Prostate gland (tissue), 2 donors: ENCODE results near the gene PGP. TPM values are rescaled to one million over a fixed set of nuclear protein-coding genes. Genes with fewer than 3 reads are reported as not detected.

Source experiments
- DNase-seq: peaks from one replicate; pipeline ENCODE4 v3.0.0-alpha.2; 2019; ENCODE audit warnings: low spot score
- H3K27ac ChIP-seq, 2 donors: fragments of 200-600 bp; sonication (generic); 2 replicates each; pipeline ENCODE4 v1.5.1; 2017 to 2019
- H3K27me3 ChIP-seq: fragments of 200-600 bp; sonication (generic); replicated peaks from 2 replicates; pipeline ENCODE4 v1.5.1; 2019; ENCODE audit not compliant: insufficient read depth
- H3K36me3 ChIP-seq, 2 donors: fragments of 200-600 bp; sonication (generic); 1 replicate in 1 of 2; 2 replicates in 1 of 2; pipeline versions ENCODE4 v1.5.1 to v1.8.1; 2017 to 2019
- H3K4me1 ChIP-seq: fragments of 200-600 bp; sonication (generic); replicated peaks from 2 replicates; pipeline ENCODE4 v1.5.1; 2019
- H3K4me3 ChIP-seq, 2 donors: fragments of 200-600 bp; sonication (generic); 2 replicates each; pipeline ENCODE4 v1.5.1; 2017 to 2019
- H3K9me3 ChIP-seq: fragments of 200-600 bp; sonication (generic); 2 replicates; pipeline ENCODE4 v1.5.1; 2017
- POLR2A ChIP-seq: fragments of 450-650 bp; IDR thresholded peaks from one replicate; pipeline ENCODE4 v1.6.1; 2016; ENCODE audit warnings: antibody characterized with exemption, mild to moderate bottlenecking
- POLR2AphosphoS5 ChIP-seq: sonication (generic); formaldehyde crosslinking; IDR thresholded peaks from one replicate; pipeline ENCODE4 v1.6.1; 2017; ENCODE audit warnings: antibody characterized with exemption
- WGBS: methylation state at CpG from one replicate; pipeline ENCODE4 v1.1.5; 2018; 5-methylcytosine and 5-hydroxymethylcytosine counted together
- intact Hi-C: fragments of 100-400 bp; cut with DNase I; formaldehyde crosslinking; loops from one replicate; pipeline ENCODE4 v1.14.2; 2022
- total RNA-seq, 2 donors: library from RNA; depleted of rRNA; stranded (reverse); fragments of >200 nt; gene quantifications; one replicate each; pipeline ENCODE4 v1.1.0, GENCODE V29; 2016
- TF ChIP-seq, protein P1 (sequence below), 4 experiments: fragments of 200-600 bp in 2 of 4; fragments of 450-650 bp in 2 of 4; sonication (generic) in 2 of 4; IDR thresholded peaks; 1 replicate in 3 of 4; 2 replicates in 1 of 4; pipeline ENCODE4 v1.5.1; 2016 to 2019; ENCODE audit warnings: antibody characterized with exemption in 4 of 4, mild to moderate bottlenecking in 2 of 4, moderate library complexity in 2 of 4

The PGP gene
- total RNA-seq, 2 donors from 2014 or later: 12.7 to 23.7 TPM

DNA sequence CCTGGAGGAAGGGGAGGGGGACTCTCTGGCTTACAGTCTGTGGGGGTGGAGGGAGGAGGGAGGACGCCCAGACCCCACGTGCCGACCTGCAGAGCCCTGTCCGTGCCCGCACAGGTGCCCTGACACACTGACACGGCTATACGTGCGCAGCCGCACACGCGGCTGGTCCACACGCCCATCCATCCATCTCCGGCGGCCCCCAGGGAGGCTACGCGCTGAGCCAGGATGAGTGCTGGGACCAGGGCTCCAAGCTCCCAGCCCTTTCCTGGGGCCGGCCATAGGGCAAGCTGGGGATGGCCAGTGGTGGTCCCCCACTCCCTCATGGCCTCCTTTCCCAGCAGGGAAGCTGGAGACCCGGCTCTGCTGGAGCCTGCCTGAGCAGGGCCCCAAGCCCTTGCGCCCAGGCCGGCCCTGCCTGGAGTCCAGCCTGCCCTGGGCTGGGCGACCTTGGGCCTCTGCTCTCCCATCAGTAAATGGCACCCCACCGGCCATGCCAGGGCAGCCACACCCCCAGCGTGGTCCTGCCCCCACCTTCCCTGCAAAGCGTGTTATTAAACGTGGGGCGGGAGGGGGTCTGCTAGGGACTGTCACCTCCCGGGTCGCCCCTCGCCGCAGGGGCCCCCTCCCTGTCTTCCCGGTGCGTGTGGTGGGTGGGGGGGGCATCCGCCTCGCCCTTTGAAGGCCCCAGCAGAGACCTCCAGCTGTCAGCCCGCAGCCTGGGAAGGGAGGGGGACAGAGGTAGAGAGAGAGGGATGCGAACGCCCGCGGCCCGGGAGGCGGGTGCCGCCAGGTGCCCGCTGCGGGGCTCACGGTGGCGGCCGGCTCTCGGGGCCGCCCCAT lies 19.1 kb downstream of the PGP start:
- 2% methylated on average over 35 of the region's 49 CpGs for WGBS
- no peaks in the 10 kb centered on the region for H3K27me3 ChIP-seq
- no peaks in the 10 kb centered on the region for H3K9me3 ChIP-seq
- no peaks in the 10 kb centered on the region for H3K4me1 ChIP-seq
- TF ChIP-seq, protein P1, sequence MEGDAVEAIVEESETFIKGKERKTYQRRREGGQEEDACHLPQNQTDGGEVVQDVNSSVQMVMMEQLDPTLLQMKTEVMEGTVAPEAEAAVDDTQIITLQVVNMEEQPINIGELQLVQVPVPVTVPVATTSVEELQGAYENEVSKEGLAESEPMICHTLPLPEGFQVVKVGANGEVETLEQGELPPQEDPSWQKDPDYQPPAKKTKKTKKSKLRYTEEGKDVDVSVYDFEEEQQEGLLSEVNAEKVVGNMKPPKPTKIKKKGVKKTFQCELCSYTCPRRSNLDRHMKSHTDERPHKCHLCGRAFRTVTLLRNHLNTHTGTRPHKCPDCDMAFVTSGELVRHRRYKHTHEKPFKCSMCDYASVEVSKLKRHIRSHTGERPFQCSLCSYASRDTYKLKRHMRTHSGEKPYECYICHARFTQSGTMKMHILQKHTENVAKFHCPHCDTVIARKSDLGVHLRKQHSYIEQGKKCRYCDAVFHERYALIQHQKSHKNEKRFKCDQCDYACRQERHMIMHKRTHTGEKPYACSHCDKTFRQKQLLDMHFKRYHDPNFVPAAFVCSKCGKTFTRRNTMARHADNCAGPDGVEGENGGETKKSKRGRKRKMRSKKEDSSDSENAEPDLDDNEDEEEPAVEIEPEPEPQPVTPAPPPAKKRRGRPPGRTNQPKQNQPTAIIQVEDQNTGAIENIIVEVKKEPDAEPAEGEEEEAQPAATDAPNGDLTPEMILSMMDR (IDR thresholded peaks at IDR 0.05): no peak
- TF ChIP-seq POLR2A (no peak), POLR2AphosphoS5 (no peak)
- no peak overlapping the region for H3K27ac ChIP-seq
- DNase-seq: no peak
- intact Hi-C loops: no loop called here
- peak overlapping the region; percentile 35 to 45 for H3K4me3 ChIP-seq
- no peaks in the 10 kb centered on the region for H3K36me3 ChIP-seq

- no peaks in the 10 kb centered on the region for H3K9me3 ChIP-seq
- intact Hi-C loops: no loop called here
- 22% methylated on average over 10 of the region's 10 CpGs for WGBS
- no peaks in the 10 kb centered on the region for H3K4me1 ChIP-seq
- H3K27me3 ChIP-seq: no peaks in the 10 kb centered on the region
- peak; percentile 19 for TF ChIP-seq POLR2AphosphoS5
- TF ChIP-seq, protein P1 (IDR thresholded peaks at IDR 0.05): peak in 3 of 4 experiments; percentile 41 to 63 (median 57)
- no peak for TF ChIP-seq POLR2A
- H3K4me3 ChIP-seq: no peak overlapping the region
- peak; percentile 48 for DNase-seq
- no peaks in the 10 kb centered on the region for H3K36me3 ChIP-seq
- no peak overlapping the region for H3K27ac ChIP-seq
Observed at GRCh38 chr16:2194852-2195321, 19.8 kb downstream of the PGP start.

DNA sequence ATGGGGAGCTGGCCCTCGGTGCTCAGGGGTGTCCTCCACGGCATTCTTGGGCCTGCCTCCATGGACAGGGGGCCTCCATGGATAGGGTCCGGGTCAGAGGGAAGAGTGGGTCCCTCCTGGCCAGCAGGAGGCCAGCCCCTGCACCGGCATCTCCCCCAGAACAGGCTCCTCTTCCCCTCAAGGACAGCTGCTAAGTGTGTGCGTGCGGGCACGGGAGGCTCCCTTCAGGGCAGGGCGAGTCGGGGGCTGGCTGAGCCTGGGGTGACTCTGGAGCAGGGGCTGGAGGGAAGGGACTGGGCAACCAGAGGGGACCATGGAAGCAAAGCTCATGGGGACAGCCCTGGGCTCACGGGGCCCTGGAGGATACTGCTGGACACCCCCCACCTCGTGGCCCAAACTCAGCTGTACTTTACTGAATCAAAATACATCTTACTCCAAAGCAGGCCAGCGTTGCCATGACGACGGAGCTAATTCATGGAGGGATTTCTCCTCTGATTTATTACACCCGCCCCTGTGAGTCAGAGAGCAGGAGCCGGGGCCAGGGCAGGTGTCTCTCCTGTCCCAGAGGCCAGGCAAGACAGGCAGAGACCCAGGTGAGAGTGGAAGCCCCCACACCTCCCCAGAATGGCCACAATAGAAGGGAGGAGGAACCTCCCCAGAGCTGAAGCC lies 20.3 kb downstream of the PGP start:
- DNase-seq: no peak
- WGBS: 67% methylated on average over 16 of the region's 16 CpGs
- TF ChIP-seq POLR2A (no peak), POLR2AphosphoS5 (no peak)
- TF ChIP-seq, protein P1 (IDR thresholded peaks at IDR 0.05): no peak
- Histone ChIP-seq H3K36me3 (no peaks in the 10 kb centered on the region), H3K4me1 (no peaks in the 10 kb centered on the region), H3K27ac (no peak overlapping the region), H3K27me3 (no peaks in the 10 kb centered on the region), H3K9me3 (no peaks in the 10 kb centered on the region), H3K4me3 (no peak overlapping the region)
- intact Hi-C loops: no loop called here

- intact Hi-C loops: no loop called here
- H3K4me3 ChIP-seq: no peak overlapping the region
- DNase-seq: no peak
- no peaks in the 10 kb centered on the region for H3K9me3 ChIP-seq
- 75% methylated on average over 11 of the region's 11 CpGs for WGBS
- H3K27me3 ChIP-seq: no peaks in the 10 kb centered on the region
- no peaks in the 10 kb centered on the region for H3K4me1 ChIP-seq
- TF ChIP-seq, protein P1 (IDR thresholded peaks at IDR 0.05): no peak
- TF ChIP-seq POLR2A (no peak), POLR2AphosphoS5 (no peak)
- H3K36me3 ChIP-seq: no peaks in the 10 kb centered on the region
- no peak overlapping the region for H3K27ac ChIP-seq
Observed at GRCh38 chr16:2191446-2191706, 23.3 kb downstream of the PGP start.
